Glomerular endothelial cell (primary cell): Measurements from ENCODE around the gene ROPN1B. TPM values are rescaled to one million over a fixed set of nuclear protein-coding genes. Genes with fewer than 3 reads are reported as not detected.
"Not testable (repeated sequence)": the region's sequence is repeated elsewhere in the genome, so short reads cannot be mapped to it uniquely, and the experiment has no call there.

Experiments
- DNase-seq: peaks from one replicate; pipeline ENCODE4 v3.0.0-alpha.2; 2011; ENCODE audit warnings: low read depth, low spot score; ENCODE audit errors: extremely low read depth
- total RNA-seq: library from RNA; depleted of rRNA; stranded (reverse); fragments of >200 nt; gene quantifications from 2 replicates; pipeline ENCODE4 v1.2.3, GENCODE V29; 2015

Gene ROPN1B
- not detected in 2 replicates for total RNA-seq

DNA sequence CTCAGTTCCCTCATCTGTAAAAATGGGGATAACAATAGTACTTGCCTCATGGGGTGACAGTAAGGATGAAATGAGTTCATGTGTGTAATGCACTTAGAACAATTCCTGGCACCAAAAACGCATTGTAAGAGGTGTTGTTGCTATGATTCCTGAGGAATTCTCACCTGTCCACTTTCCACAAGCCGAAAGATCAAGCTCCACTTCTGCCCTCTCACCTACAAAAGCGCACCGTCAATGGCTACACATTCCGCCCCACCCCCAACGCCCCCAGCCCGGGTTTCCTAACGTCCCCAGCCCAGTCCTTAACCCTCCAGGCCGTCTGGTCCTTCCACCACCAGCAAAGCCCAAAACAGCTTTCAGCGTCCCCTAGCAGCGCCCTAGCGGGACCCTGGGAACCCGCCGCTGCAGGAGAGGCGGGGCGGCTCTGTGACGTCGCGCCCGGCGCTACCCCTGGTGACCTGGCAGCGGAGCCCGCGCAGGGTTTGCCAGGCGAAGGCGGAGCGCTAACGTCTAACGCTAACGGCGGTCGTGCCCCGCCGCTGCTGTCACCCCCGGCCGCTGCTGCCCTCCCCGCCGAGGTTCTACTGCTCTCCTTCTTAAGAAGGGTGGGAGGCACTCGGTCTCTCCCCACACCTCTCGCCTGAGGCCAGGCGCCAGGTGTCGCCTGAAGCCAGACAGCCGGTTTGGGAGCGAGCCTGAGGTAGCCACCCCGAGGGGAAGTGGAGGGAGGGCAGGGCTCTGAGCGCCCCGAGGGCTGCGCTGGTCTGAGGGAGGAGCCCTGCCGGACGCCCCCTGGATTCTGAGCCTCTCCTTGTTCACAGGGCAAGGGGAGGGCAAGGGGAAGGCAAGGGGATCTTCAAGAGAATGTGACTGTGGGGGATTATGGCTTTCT lies at the start of gene ROPN1B:
ROPN1B (plus strand) TSS at position 478 of the 892 bp plus-strand sequence. CDS start 2,877 bp downstream, outside the sequence.
- DNase-seq = not testable (repeated sequence)

DNA sequence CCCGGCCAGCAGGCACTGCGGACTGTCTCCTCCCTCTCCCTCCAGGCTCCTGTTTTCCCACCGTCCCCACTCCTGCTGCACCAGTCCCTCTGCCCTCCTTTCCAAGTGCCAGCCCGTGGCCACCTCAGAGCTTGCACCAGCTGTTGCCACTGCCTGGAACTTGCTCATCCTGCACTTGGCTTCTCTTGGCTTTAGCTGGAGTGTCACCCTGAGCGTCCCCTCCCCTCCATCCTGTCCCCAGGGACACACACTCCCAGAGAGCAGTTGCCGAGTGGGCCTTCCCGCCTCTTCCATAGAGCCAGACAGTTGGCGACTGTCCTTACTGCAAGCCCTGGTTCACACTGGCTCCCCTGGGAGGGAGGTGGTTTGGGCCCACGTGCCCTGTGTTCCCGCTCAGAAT lies 48.8 kb upstream of the ROPN1B start:
- not testable (repeated sequence) for DNase-seq

- not testable (repeated sequence) for DNase-seq
These were observed 48.2 kb upstream of the ROPN1B start for GRCh38 chr3:125920751-125921279.

GRCh38 chr3:125921712-125922111 lies 47.3 kb upstream of the ROPN1B start:
- not testable (repeated sequence) for DNase-seq

DNA sequence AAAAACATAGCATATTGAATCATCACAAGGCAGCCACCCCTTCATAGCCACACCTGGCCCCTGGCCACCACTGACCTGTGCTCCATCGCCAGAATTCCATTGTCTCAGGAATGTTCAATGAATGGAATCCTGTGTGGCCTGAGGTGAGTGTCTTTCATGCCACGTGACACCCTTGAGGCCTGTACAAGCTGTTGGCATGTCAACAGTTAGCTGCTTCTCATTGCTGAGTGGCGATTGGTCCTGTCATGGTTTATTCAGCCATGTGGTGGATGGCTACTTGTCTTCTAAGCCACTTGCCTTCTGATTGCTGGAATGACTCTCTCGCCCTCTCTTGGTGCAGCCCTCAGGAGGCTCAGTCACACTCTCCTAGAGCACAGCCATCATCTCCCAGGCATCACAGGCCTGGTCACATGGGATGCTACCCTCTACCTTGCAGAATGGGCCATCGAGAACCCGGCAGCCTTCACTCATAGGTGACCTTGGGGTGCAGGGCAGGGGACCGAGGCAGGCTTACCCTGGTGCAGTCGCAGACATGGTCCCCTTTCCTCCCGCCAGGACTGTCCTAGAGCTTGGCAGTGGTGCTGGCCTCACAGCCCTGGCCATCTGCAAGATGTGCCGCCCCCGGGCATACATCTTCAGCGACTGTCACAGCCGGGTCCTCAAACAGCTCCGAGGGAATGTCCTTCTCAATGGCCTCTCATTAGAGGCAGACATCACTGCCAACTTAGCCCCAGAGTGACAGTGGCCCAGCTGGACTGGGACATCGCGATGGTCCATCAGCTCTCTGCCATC lies 45.5 kb upstream of the ROPN1B start:
- DNase-seq = not testable (repeated sequence)

- not testable (repeated sequence) for DNase-seq
These were observed 44.7 kb upstream of the ROPN1B start for GRCh38 chr3:125924276-125924675.

DNA sequence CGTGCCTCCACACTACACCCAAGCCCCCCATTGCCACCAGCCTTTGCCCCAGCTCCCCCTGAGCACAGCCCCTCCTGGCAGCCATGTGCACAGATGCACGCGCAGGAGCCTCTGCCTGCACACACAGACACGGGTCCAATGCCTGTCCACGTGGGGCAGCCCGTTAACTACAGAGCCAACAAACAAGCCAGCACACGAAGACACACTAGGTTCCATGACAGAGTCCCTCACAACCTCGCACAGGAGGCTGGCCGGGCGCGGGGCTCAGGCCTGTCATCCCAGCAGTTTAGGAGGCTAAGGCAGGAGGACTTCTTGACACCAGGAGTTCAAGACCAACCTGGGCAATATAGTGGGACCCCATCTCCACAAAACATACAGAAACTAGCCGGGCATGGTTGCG lies 43.3 kb upstream of the ROPN1B start:
- DNase-seq = not testable (repeated sequence)

DNA sequence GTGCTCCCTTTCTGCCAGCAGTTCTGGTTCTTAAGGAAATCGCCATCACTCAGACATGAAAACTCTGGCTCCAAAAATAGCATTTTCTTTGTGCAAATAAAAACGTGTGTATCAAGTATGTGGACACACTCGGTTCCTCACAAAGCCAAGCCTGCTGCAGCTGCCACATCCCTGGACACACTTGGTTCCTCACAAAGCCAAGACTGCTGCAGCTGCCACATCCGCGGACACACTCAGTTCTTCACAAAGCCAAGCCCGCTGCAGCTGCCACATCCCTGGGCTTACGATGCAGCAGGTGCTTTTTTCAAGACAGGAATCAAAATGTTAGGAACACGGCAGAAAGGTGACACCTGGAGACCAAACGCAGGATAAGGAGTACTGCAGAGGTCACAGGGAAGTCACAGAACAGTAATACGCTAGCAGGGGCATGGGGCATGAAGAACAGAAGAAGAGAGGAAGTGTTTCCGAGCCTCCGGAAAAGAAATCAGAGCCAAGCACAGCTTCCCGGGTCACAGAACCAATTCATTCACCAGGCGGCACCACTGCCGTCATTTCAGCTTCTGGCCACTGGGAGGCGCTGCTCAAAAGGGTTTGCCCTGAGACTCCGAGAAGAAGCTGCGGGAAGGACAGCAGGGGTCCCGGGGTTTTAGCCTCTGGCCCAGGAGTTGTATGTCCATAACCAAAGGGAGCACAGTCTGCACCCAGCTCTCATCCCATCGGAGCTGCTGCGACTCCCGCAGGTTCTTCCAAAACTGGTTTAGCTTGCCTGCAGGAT lies 40.0 kb upstream of the ROPN1B start:
- DNase-seq = not testable (repeated sequence)

- not testable (repeated sequence) for DNase-seq
These were observed 39.2 kb upstream of the ROPN1B start for GRCh38 chr3:125929765-125930164.

- not testable (repeated sequence) for DNase-seq
These were observed 37.6 kb upstream of the ROPN1B start for GRCh38 chr3:125931355-125931880.

GRCh38 chr3:125933397-125934173 lies 35.4 kb upstream of the ROPN1B start:
- DNase-seq = not testable (repeated sequence)

DNA sequence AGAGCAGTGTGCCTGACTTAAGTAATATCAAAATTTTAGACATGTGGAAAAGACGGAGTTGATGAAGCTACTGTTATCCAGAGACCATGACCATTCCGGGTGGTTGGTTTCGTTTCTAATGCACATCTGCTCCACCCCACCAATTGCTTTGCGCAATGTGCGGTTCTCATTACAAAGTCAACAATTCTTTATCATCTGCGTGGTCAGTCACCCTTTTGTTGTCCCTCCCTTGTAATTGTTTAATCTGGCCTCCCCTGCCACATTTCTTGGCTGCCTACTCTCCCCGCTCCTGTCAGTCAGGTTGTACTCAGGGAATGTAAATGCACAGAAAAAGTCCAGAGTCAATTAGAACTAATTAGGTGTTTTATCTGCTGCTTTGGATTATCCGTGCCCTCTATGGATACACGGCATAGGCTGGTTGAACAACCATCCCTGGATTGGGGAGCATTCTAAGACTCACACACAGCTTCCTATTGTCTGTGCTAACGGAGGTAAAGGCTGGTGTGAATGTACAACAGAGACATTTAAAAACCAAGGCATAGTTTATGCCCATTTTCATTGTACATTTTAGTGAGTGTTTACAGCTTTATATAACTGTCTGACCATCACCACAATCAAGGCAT lies 33.6 kb upstream of the ROPN1B start:
- not testable (repeated sequence) for DNase-seq

GRCh38 chr3:125936210-125936815 lies 32.7 kb upstream of the ROPN1B start:
- DNase-seq = not testable (repeated sequence)

DNA sequence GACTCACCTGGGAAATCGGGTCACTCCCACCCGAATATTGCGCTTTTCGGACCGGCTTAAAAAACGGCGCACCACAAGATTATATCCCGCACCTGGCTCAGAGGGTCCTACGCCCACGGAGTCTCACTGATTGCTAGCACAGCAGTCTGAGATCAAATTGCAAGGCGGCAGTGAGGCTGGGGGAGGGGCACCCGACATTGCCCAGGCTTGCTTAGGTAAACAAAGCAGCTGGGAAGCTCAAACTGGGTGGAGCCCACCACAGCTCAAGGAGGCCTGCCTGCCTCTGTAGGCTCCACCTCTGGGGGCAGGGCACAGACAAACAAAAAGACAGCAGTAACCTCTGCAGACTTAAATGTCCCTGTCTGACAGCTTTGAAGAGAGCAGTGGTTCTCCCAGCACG lies 32.1 kb upstream of the ROPN1B start:
- not testable (repeated sequence) for DNase-seq

- DNase-seq = not testable (repeated sequence)
These were observed 21.2 kb upstream of the ROPN1B start for GRCh38 chr3:125947806-125948205.

- not testable (repeated sequence) for DNase-seq
These were observed 20.1 kb upstream of the ROPN1B start for GRCh38 chr3:125948901-125949300.

DNA sequence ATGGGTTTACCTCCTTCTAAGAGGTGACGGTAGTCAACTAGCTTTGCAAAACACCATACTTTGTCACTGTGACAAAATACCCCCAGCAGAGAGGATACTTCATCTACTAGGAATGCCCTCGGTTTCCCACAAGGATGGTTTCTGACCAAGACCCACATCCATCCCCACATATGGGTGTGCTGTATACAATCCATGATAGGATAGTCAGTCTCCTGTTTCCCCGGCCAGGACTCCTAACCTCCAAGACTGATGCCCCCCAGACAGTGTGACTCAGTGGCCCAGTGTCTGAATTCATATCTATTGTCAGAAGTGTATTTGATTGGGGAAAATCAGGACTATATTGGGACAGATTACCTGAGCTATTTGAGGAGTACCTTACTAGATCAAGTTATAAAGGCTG lies 17.8 kb upstream of the ROPN1B start:
- DNase-seq = not testable (repeated sequence)

- not testable (repeated sequence) for DNase-seq
These were observed 12.0 kb upstream of the ROPN1B start for GRCh38 chr3:125957020-125957419.
